ENCODE measurements around the gene TRABD2B.

DNA sequence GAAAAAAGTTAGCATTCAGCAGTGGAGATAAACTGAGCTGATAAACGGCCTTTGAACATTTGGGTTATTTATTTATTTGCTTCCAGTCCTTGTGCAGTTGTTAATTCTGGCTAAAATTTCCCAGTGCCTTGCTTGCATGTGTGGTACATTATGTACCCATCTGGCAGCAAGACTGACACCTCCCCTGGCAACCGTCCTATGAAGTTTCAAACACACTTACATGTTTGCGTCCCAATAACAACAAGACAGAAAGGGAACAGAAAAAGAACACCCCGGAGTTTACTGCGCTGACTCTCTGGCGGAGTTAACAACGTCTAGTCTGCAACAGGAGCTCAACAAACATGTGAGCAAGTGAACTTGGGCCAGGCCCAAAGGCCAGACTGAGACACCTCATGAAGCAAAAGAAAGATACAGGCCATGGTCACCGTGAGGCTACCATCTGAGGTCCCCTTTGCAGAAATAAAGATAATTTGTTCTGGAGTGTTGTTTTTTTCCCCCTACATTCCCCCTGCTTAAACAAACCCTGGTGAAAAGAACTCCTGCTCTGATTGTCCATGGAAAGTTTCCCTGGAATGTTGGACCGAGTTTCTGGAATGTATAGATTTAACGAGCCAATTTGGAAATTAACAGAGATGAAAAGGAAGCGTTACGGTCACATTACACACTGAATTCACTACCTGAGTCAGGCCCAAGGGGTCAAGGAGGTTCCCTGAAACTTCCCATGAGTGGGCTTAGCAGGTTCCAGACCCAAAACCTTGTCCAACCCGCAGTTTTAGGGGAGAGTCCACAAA is 33.4 kb downstream of the TRABD2B start:
- TF ChIP-seq, protein P1, sequence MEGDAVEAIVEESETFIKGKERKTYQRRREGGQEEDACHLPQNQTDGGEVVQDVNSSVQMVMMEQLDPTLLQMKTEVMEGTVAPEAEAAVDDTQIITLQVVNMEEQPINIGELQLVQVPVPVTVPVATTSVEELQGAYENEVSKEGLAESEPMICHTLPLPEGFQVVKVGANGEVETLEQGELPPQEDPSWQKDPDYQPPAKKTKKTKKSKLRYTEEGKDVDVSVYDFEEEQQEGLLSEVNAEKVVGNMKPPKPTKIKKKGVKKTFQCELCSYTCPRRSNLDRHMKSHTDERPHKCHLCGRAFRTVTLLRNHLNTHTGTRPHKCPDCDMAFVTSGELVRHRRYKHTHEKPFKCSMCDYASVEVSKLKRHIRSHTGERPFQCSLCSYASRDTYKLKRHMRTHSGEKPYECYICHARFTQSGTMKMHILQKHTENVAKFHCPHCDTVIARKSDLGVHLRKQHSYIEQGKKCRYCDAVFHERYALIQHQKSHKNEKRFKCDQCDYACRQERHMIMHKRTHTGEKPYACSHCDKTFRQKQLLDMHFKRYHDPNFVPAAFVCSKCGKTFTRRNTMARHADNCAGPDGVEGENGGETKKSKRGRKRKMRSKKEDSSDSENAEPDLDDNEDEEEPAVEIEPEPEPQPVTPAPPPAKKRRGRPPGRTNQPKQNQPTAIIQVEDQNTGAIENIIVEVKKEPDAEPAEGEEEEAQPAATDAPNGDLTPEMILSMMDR (IDR thresholded peaks at IDR 0.05) = no peak
- TF ChIP-seq POLR2A (IDR thresholded peaks at IDR 0.05) = no peak
